ENCODE measurements around the gene TBX19.
"Not testable (repeated sequence)": the region's sequence is repeated elsewhere in the genome, so short reads cannot be mapped to it uniquely, and the experiment has no call there.

Gene TBX19

GRCh38 chr1:168341483-168341975 is 60.9 kb downstream of the TBX19 start:
- no peak for TF ChIP-seq CTCF (IDR thresholded peaks at IDR 0.05; ENCODE audit: low read depth, low read length)
- DNase-seq (ENCODE audit: extremely low read depth, low read depth), result peak; percentile 20

- peak; percentile 83 for DNase-seq (ENCODE audit: extremely low read depth, low read depth)
- TF ChIP-seq CTCF (IDR thresholded peaks at IDR 0.05; ENCODE audit: low read depth, low read length), result peak; percentile 81
These were observed 62.0 kb downstream of the TBX19 start for GRCh38 chr1:168342572-168343280.

- peak; percentile 12 for TF ChIP-seq CTCF (IDR thresholded peaks at IDR 0.05; ENCODE audit: low read depth, low read length)
- DNase-seq (ENCODE audit: extremely low read depth, low read depth), result no peak
These were observed 62.9 kb downstream of the TBX19 start for GRCh38 chr1:168343566-168343965.

- DNase-seq (ENCODE audit: extremely low read depth, low read depth), result no peak
- TF ChIP-seq CTCF (IDR thresholded peaks at IDR 0.05; ENCODE audit: low read depth, low read length), result no peak
These were observed 63.8 kb downstream of the TBX19 start for GRCh38 chr1:168344517-168344916.

- DNase-seq (ENCODE audit: extremely low read depth, low read depth), result no peak
- TF ChIP-seq CTCF (IDR thresholded peaks at IDR 0.05; ENCODE audit: low read depth, low read length), result no peak
These were observed 65.3 kb downstream of the TBX19 start for GRCh38 chr1:168345939-168346338.

- no peak for DNase-seq (ENCODE audit: extremely low read depth, low read depth)
- TF ChIP-seq CTCF (IDR thresholded peaks at IDR 0.05; ENCODE audit: low read depth, low read length), result no peak
These were observed 67.0 kb downstream of the TBX19 start for GRCh38 chr1:168347630-168348029.

- TF ChIP-seq CTCF (IDR thresholded peaks at IDR 0.05; ENCODE audit: low read depth, low read length), result no peak
- no peak for DNase-seq (ENCODE audit: extremely low read depth, low read depth)
These were observed 67.6 kb downstream of the TBX19 start for GRCh38 chr1:168348146-168348709.

- not testable (repeated sequence) for DNase-seq (ENCODE audit: extremely low read depth, low read depth)
These were observed 73.9 kb downstream of the TBX19 start for GRCh38 chr1:168354335-168355269.

Data from AG09319 (cell line).